IPS-18c (cell line): Measurements from ENCODE around the gene SPAG17.

Source experiments
- H3K4me3 ChIP-seq: 2 replicates; pipeline ENCODE4 v1.7.0; 2013; ENCODE audit warnings: low read depth, mild to moderate bottlenecking, low read length, moderate library complexity; ENCODE audit not compliant: insufficient read depth
- H3K9me3 ChIP-seq: one replicate; pipeline ENCODE4 v1.6.1; 2013; ENCODE audit warnings: mild to moderate bottlenecking, low read length, moderate library complexity; ENCODE audit not compliant: control insufficient read depth, insufficient read depth

The SPAG17 gene

DNA sequence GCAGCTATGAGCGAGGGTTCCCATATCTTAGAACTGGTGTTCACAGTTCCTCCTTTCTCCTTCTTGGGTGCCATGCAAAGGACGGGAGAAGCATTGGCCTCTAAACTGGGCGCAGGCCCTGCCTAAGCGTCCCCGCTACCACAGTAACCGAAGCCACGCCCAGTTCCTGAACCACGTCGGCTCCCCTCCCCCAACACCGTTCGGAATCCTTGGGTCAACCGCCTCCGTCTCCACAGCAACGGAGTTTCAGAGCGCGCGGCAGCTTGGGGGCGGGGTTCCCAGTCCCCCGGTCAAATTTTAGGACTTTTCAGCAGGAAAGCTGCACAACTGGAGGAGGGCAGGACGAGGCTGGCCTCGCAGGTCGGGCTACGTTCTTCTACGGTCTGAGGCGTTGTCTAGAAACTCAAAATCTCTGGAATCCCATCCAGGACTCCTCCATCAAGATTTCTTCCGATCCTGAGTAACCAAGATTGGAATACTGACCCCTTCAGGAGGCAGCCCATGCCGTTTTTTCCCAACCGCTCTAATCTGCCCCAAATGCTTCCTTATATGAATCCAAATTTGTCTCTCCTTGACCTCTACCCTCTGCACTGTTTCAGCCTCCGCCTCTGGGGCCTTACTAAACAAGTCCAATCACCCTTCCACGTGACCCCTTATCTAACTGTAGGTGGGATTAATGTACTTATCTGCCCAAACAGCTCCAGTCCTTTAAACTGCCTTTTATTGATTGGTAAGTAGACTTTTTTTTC is at the start of gene SPAG17:
Gene SPAG17 (minus strand): TSS at position 145 of the 749 bp plus-strand sequence. CDS start 71 bp downstream, at position 74.
- H3K9me3 ChIP-seq: no peaks in the 10 kb centered on the region
- peak within 1 kb of the TSS; percentile 74 for H3K4me3 ChIP-seq

DNA sequence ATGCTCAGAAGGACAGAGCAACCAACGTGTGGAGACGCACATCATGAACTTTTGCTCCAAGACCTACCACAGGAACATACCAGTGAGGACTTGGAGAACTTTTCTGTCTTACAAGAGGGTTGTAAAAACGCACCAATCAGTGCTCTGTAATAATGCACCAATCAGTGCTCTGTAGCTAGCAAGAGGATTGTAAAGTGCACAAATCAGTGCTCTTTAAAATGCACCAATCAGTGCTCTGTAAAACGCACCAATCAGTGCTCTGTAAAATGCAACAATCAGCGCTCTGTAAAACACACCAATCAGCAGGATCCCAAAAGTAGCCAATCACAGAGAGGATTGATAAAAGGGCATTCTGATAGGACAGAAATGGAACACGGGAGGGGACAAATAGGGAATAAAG is 40.4 kb upstream of the SPAG17 start:
- Histone ChIP-seq H3K4me3 (no peak overlapping the region), H3K9me3 (no peaks in the 10 kb centered on the region)

DNA sequence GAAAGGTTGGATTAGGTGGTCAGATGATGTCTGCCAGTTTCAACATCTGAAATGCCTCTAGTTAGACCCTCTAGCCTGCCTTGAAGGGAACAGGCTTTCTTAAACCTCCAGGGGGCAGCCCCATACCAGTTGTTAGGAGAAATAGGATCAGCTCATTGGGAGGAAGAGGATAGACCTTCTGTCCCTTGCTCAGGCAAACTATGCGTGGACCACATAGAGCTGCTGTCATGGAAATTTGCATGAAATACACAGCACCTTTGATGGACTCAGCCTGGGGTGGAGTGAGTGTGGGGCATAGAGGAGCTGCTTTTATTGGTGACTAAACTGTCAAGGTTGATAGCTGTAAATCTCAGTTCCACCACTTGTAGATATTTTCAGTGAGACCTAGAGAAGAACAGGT is 38.4 kb upstream of the SPAG17 start:
- Histone ChIP-seq H3K9me3 (no peaks in the 10 kb centered on the region), H3K4me3 (no peak overlapping the region)

DNA sequence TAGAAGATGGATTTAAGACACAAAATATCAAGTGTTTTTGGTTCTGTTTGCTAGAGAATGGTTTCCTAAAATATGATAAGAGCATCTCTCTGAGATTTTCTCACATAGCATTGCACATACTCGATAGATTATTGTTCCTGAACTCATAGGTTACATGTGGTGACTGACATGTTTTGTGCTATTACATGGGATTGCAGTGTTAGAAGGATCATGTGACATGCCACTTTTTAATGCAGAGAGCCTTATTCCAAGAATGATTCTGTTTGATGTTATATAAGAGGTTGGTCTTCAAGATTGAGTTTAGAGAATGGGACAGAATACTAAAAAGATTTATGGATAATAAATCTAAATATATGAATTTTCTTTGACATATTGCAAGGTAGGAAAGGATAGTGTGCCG is 34.4 kb upstream of the SPAG17 start:
- H3K4me3 ChIP-seq: no peak overlapping the region
- H3K9me3 ChIP-seq: no peaks in the 10 kb centered on the region

DNA sequence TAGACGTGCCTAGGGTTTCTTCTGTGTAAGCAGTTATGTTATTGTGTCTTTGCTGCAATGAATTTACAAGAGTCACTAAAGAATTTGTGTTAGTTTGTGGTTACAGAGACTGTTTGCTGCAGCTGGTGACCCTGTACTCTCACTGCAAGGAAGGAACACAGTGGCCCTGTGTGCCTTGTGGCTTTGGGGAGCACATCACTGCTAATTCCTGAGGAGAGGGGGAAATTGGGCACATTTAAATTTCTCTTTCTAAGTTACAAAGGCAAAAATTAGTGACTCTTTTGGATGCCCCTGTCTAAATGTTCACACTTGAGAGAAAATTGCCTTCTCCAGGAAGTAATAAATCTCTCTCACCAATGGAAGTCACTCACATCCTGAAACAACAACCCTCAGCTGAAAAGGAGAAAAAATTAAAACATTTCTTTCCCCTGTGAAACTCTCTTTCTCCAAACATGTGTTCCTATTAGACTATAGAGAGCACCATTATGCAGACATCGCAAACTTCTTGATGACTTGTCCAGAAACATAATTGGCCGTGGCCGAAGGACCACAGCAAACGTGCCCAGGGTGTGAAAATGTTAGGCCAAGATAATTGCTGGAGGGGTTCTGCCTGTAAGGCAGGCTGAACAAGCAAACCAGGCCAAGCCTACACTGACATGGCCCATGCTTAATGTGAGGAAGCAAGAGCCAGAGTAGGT is 32.3 kb upstream of the SPAG17 start:
- peaks cover 2% of the 10 kb centered on the region for H3K9me3 ChIP-seq
- no peak overlapping the region for H3K4me3 ChIP-seq

DNA sequence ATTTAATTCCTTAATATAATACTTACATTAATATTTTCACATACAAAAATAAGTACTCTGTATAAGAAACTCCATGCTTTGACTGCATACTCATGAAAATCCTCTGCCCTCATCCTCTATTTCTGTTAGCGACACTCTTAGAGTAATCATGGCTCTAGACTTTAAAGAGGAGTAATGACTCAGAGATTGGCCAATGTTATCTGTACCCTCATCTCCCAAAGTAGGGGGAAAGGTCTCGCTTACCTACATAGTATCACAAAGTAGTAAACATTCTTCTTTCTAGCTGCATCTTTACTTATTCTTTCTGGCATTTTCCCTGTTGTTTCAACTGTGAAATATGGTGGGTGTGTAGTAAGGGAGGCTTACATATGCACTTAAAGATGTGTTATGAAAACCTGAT is 29.8 kb upstream of the SPAG17 start:
- peaks cover 2% of the 10 kb centered on the region for H3K9me3 ChIP-seq

DNA sequence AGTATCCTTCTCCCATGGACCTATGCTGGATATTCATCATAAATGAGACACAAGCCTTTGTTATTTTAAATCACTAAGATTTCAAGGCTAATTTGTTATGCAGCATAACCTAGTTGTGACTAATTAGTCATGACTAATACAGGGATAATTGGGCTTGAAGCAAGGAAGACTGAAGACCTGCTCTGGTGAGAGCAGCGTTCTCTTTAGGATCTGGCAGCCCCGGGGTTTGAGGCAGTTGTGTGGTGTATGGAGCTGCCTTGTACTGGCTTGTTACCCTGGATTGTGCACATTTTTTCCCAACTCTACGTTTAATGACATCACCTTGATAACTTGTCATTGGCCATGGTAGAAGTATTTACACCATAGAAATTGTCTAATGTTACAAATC is 25.7 kb upstream of the SPAG17 start:
- Histone ChIP-seq H3K4me3 (no peak overlapping the region), H3K9me3 (peaks cover 2% of the 10 kb centered on the region)

More for the DNA sequence above, 29.8 kb upstream of the SPAG17 start:
- no peak overlapping the region for H3K4me3 ChIP-seq

DNA sequence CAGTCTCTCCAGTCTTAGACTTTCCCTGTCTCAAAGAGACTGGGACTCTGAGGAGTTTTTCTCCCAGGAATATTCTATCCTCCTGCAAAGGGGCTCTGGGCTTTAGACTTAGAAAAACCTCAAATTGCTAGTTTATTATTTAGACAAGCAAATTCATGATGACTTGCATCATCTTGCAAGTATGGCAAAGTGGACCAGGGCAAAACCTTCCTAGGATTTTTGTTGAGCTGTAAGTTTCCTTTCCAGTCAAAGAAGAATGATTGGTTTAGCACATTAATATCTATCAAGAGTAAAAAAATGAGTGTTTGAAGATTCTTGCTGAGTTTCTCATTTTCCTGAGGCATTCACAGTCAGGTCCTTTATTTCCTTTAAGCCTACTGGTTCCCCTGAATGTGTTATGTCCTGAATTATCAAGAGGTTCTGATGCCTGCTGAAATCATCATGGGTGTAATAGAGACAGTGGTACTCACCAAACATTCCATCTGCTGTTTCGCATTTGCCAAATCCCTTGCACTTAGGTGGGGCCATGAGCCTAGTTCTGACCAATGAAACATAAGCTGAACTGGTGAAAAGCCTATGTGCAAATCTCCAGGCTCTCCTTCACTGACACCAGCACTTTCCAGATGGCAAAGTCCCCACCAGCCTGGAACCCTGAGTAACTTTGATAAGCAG is 25.2 kb upstream of the SPAG17 start:
- Histone ChIP-seq H3K4me3 (no peak overlapping the region), H3K9me3 (peaks cover 2% of the 10 kb centered on the region)

DNA sequence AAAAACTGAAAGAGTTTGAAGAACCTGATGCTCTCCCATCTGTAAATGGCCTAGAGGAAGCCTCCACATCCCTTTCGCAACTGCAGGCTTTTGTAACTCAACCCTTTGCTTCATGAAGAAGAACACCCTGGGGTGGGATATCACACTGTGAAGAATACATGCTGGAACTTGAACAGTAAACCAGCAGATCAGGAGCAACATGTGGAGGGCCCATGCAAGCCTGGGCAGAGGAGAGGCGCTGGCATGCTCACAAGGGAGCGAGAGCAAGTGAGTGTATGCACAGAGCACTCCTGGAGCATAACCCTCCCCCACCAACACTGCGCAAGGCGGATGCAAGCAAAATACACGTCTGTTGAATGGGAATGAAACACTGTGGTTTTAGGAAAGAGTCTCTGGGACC is 24.6 kb upstream of the SPAG17 start:
- Histone ChIP-seq H3K9me3 (peaks cover 2% of the 10 kb centered on the region), H3K4me3 (no peak overlapping the region)

DNA sequence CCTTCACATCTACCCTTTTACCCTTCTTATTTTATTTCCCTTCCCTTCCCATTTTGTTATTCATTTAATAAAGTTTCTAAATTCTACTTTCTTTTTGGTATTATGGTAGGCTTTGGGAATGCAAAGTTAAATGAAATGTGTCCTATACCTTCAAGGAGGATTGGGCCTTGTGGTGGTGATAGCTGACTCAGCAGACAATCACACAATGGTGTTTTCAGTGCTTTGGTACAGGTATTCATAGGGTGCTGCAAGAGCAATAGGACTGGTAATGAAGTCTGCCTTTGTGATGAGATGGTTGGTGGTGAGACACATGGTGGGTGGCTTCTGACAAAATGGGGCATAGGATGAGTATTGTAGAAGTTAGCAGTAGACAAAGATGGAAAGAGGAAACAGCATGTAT is 21.9 kb upstream of the SPAG17 start:
- no peaks in the 10 kb centered on the region for H3K9me3 ChIP-seq
- no peak overlapping the region for H3K4me3 ChIP-seq

DNA sequence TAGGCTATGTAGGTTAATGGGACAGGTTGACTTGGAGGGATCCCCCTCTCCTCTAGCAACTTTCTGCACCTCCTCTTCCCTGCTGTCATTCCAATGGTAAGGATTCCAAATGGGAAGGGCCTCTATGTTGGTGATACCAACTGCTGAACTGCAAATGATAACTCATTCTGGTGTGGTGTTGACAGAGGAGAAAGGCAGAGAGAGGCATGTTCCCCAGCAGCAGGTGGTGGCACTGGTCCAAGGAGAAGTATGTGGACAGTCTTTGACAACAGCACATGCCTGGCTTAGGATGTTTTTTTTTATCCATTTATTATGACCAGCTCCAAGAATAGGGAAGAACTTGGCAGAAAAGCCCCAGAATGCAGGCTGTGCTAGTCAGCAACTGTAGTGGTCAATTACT is 19.6 kb upstream of the SPAG17 start:
- H3K9me3 ChIP-seq: no peaks in the 10 kb centered on the region
- H3K4me3 ChIP-seq: no peak overlapping the region

DNA sequence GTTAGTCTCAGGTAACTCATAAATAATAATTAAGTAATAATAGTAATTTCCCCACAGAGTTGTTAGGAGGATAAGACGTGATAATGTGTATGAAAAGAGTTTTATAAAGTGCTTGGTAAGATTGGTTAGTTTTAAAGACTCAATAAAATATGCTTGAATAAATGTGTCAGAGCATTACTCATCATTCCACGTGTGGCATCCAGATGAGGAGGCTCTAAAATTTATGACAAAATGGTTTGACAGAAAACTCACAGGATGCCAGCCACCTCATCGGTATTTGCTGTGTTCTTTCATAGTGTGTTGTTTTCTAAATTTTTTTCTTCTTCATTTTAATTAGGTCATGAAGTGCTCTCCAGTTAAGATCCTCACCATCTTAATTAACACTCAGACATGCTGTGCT is 19.1 kb upstream of the SPAG17 start:
- Histone ChIP-seq H3K4me3 (no peak overlapping the region), H3K9me3 (no peaks in the 10 kb centered on the region)

DNA sequence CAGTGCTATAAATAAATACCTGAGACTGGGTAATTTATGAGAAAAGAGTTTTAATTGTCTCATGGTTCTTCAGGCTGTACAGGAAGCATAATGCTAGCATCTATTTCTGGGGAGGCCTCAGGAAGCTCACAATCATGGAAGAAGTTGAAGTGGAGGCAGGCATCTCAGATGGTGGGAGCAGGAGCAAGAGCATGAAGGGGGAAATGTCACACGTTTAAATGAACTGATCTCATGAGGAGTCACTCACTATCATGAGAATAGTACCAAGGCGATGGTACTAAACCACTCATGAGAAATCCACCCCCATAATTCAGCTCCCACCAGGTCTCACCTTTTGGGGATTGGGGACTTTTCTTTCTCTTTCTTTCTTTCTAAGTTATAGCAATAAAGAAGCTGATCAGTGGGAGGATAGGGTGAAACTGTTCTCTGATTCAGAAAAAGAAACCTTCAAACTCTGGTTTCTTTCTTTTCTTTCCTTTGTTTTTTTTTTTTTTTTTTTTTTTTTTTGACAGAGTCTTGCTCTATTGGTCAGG is 17.1 kb upstream of the SPAG17 start:
- H3K4me3 ChIP-seq: no peak overlapping the region

DNA sequence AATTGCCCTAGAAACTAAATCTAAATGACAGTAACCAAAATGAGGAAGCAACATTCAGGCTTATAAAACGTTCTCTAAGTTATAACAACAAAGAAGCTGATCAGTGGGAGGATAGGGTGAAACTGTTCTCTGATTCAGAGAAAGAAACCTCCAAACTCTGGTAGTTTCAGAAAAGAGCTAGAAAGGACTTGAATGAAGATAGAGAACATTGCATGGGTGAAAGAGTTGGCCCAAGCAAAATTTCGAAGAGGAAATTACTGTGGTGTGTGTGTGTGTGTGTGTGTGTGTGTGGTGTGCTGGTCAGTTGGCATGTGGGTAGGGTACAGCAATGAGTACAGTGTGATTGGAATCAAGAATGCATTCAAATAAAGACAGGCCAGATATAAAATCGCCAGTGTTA is 16.5 kb upstream of the SPAG17 start:
- H3K9me3 ChIP-seq: no peaks in the 10 kb centered on the region
- H3K4me3 ChIP-seq: no peak overlapping the region

More for the DNA sequence above, 17.1 kb upstream of the SPAG17 start:
- no peaks in the 10 kb centered on the region for H3K9me3 ChIP-seq

DNA sequence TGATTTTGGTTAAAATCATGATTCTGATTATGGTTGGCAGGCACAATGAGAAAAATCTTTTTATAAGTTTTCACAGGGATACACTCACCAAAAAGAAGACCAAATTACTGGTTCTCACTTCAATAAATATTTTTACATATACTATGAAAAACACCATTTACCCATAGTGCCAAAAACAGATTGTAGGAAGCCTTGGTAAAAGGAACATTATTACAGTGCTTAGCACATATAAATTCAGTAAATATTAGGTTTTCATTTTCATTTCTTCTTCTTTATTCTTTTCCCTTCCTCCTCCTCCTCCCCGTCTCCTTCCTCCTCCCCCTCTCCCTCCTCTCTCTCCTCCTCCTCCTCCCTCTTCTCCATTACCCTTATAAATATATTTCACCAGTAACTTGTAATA is 15.8 kb upstream of the SPAG17 start:
- no peaks in the 10 kb centered on the region for H3K9me3 ChIP-seq
- no peak overlapping the region for H3K4me3 ChIP-seq

DNA sequence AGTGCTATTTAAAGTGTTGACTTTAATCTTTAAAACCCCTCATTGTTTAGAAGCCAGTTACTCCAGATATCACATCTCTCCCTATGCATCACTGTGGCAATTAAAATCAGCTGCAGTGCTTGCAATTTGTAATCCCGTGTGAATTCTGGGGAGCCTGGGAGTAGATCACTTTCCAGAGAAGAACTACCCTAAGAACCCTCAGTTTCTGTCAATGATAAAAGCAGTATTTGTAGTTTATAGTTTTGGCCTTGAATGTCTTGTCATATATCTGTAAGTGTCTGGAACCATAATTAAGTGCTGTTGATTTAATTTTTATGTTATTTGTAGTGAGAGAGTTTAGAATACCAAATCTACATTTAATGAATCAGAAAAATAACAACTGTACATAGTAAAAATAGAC is 5.5 kb upstream of the SPAG17 start:
- H3K9me3 ChIP-seq: peaks cover 2% of the 10 kb centered on the region
- no peak overlapping the region for H3K4me3 ChIP-seq

DNA sequence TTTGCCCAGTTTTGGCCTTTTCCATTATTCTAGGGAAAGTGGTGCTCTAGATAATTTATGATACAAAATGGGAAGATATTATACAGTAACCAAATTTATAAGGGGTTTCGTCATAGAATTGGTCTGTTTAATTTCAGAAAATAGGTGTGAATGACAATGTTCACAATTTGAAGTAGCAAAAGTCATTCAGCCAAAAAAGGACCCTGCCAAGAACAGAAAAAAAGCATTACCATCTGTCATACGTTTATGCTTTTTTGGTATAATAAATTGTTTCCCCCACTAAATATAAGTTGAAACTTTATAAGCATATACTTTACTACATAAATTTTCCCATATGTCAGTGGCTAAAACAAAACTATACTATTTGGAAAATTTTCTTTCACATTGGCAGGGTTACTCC is 4.5 kb upstream of the SPAG17 start:
- Histone ChIP-seq H3K4me3 (no peak overlapping the region), H3K9me3 (peaks cover 2% of the 10 kb centered on the region)

DNA sequence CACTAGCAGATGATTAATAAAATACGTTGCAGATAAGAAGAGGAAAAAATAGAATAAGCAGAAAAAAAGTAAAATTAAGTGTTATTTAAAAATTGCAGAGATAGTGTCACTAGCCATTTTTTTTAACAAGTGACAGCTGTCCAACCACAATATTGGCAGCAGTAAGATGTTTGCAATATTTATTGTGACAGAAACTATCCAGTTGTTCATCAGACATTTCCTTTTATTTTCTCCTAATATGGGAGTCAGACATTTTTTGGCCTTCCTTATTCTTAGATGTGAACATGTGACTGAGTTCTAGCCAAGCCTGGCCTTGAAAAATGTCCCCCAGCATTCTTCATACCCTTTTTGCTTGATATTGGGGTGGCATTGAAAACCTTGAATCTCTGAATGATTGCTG is 3.4 kb upstream of the SPAG17 start:
- peaks cover 2% of the 10 kb centered on the region for H3K9me3 ChIP-seq
- H3K4me3 ChIP-seq: no peak overlapping the region
